Fibroblast of lung (primary cell): Measurements from ENCODE around the gene HABP4. TPM values are rescaled to one million over a fixed set of nuclear protein-coding genes. Genes with fewer than 3 reads are reported as not detected.

Experiments
- DNase-seq, 2 donors: peaks; one replicate each; pipeline versions ENCODE4 v3.0.0 to v3.0.0-alpha.2; 2010; ENCODE audit warnings: low read depth in 2 of 2
- H2AFZ ChIP-seq: 2 replicates; pipeline ENCODE4 v1.5.1; 2012; ENCODE audit warnings: low read length, control low read depth, inconsistent platforms
- H3K27ac ChIP-seq: 2 replicates; pipeline ENCODE4 v1.5.1; 2011; ENCODE audit warnings: low read length, control low read depth; ENCODE audit not compliant: insufficient read depth
- H3K27me3 ChIP-seq: 2 replicates; pipeline ENCODE4 v1.5.1; 2011; ENCODE audit warnings: mild to moderate bottlenecking, low read length; ENCODE audit not compliant: control insufficient read depth, insufficient read depth
- H3K36me3 ChIP-seq: 2 replicates; pipeline ENCODE4 v1.5.1; 2011; ENCODE audit warnings: low read length; ENCODE audit not compliant: control insufficient read depth, insufficient read depth
- H3K4me1 ChIP-seq: 2 replicates; pipeline ENCODE4 v1.5.1; 2011; ENCODE audit warnings: low read length; ENCODE audit not compliant: control insufficient read depth, insufficient read depth; ENCODE audit errors: extremely low read depth
- H3K4me2 ChIP-seq: 2 replicates; pipeline ENCODE4 v1.5.1; 2011; ENCODE audit warnings: low read length, control low read depth; ENCODE audit not compliant: insufficient read depth; ENCODE audit errors: extremely low read depth
- H3K4me3 ChIP-seq, 4 experiments: fragments of 200-600 bp in 1 of 4; sonication (generic) in 1 of 4; replicated peaks in 1 of 4; 2 replicates each; pipeline ENCODE4 v1.5.1; 2011 to 2016; ENCODE audit warnings: low read length in 4 of 4, low read depth in 3 of 4, mild to moderate bottlenecking in 3 of 4, control low read depth in 2 of 4, inconsistent platforms in 1 of 4, mixed read lengths in 1 of 4; ENCODE audit not compliant: insufficient read depth in 1 of 4; ENCODE audit errors: control extremely low read depth in 1 of 4
- H3K79me2 ChIP-seq: 2 replicates; pipeline ENCODE4 v1.5.1; 2012; ENCODE audit warnings: mild to moderate bottlenecking, low read length, inconsistent platforms; ENCODE audit not compliant: control insufficient read depth, insufficient read depth
- H3K9ac ChIP-seq: 2 replicates; pipeline ENCODE4 v1.5.1; 2011; ENCODE audit warnings: mild to moderate bottlenecking, low read length, control low read depth; ENCODE audit not compliant: insufficient read depth
- H3K9me3 ChIP-seq: 2 replicates; pipeline ENCODE4 v1.5.1; 2012; ENCODE audit warnings: low read depth, low read length; ENCODE audit not compliant: control insufficient read depth, insufficient read depth
- H4K20me1 ChIP-seq: 2 replicates; pipeline ENCODE4 v1.5.1; 2011; ENCODE audit warnings: low read length; ENCODE audit not compliant: control insufficient read depth, insufficient read depth; ENCODE audit errors: extremely low read depth
- CTCF ChIP-seq, 2 donors: IDR thresholded peaks in 1 of 2; conservative IDR thresholded peaks in 1 of 2; 1 replicate in 1 of 2; 2 replicates in 1 of 2; pipeline ENCODE4 v1.5.1; 2011 to 2012; ENCODE audit warnings: low read length in 2 of 2, control low read depth in 1 of 2, inconsistent platforms in 1 of 2, low read depth in 1 of 2, mild to moderate bottlenecking in 1 of 2
- EZH2 ChIP-seq: IDR thresholded peaks from 2 replicates; pipeline ENCODE4 v1.5.1; 2012; ENCODE audit warnings: low read length, control low read depth, mild to moderate bottlenecking; ENCODE audit errors: missing control alignments
- polyA plus RNA-seq, 2 donors: library from polyadenylated mRNA; depleted of rRNA in 1 of 2; stranded (reverse) in 1 of 2; unstranded in 1 of 2; fragments of >200 nt; gene quantifications; 2 replicates each; pipeline ENCODE4 v1.2.1, GENCODE V29; 2011 to 2012; ENCODE audit warnings: missing spikeins in 1 of 2
- total RNA-seq: library from RNA; depleted of rRNA; stranded (reverse); fragments of >200 nt; gene quantifications from 2 replicates; pipeline ENCODE4 v1.2.1, GENCODE V29; 2014

Gene HABP4
- total and polyA plus RNA-seq, 2 donors (not counting 1 experiment from before 2014, with no cell fraction given): 28.7 to 31.4 TPM

- Histone ChIP-seq H3K4me1 (no peaks in the 10 kb centered on the region), H3K27me3 (no peaks in the 10 kb centered on the region), H4K20me1 (no peaks in the 10 kb centered on the region), H3K9ac (no peak overlapping the region), H3K27ac (no peak overlapping the region), H3K79me2 (peaks cover 14% of the 10 kb centered on the region), H3K4me2 (no peak overlapping the region), H3K4me3 (no peak overlapping the region), H3K36me3 (peaks cover 3% of the 10 kb centered on the region), H2AFZ (no peak overlapping the region), H3K9me3 (no peaks in the 10 kb centered on the region)
- TF ChIP-seq CTCF (conservative IDR thresholded peaks at IDR 0.05 in 1 of 2, IDR thresholded peaks at IDR 0.05 in 1 of 2; ENCODE audit: low read depth in 1 of 2, low read length in 2 of 2) (no peak), EZH2 (no peak)
- DNase-seq: peak in 1 of 2 donors; percentile 38
Measured at GRCh38 chr9:96459268-96460007, 9.5 kb downstream of the HABP4 start.

GRCh38 chr9:96460470-96460869 lies 10.5 kb downstream of the HABP4 start:
- DNase-seq: no peak
- Histone ChIP-seq H3K36me3 (peaks cover 5% of the 10 kb centered on the region), H3K79me2 (peaks cover 6% of the 10 kb centered on the region), H4K20me1 (no peaks in the 10 kb centered on the region), H3K4me1 (no peaks in the 10 kb centered on the region), H2AFZ (no peak overlapping the region), H3K4me3 (no peak overlapping the region), H3K9me3 (no peaks in the 10 kb centered on the region), H3K9ac (no peak overlapping the region), H3K27me3 (no peaks in the 10 kb centered on the region), H3K4me2 (no peak overlapping the region), H3K27ac (no peak overlapping the region)
- TF ChIP-seq EZH2: no peak
- no peak for TF ChIP-seq CTCF (conservative IDR thresholded peaks at IDR 0.05 in 1 of 2, IDR thresholded peaks at IDR 0.05 in 1 of 2; ENCODE audit: low read depth in 1 of 2, low read length in 2 of 2)

- Histone ChIP-seq H3K9me3 (no peaks in the 10 kb centered on the region), H3K9ac (no peak overlapping the region), H3K4me2 (no peak overlapping the region), H3K36me3 (peaks cover 5% of the 10 kb centered on the region), H2AFZ (no peak overlapping the region), H3K27ac (no peak overlapping the region), H4K20me1 (no peaks in the 10 kb centered on the region), H3K79me2 (peaks cover 2% of the 10 kb centered on the region), H3K27me3 (no peaks in the 10 kb centered on the region), H3K4me1 (no peaks in the 10 kb centered on the region), H3K4me3 (no peak overlapping the region)
- DNase-seq: peak in 1 of 2 donors; percentile 35
- no peak for TF ChIP-seq CTCF (conservative IDR thresholded peaks at IDR 0.05 in 1 of 2, IDR thresholded peaks at IDR 0.05 in 1 of 2; ENCODE audit: low read depth in 1 of 2, low read length in 2 of 2)
- TF ChIP-seq EZH2: no peak
Measured at GRCh38 chr9:96460882-96461281, 10.9 kb downstream of the HABP4 start.
